GM12878 (cell line): ENCODE measurements around the gene MVB12B. TPM values are rescaled to one million over a fixed set of nuclear protein-coding genes. Genes with fewer than 3 reads are reported as not detected.

Experiments used
- ATAC-seq: fragments of 200-7000 bp; cut with Tn5 transposase; 3 replicates; pipeline ENCODE4 v1.9.1; 2020; ENCODE audit warnings: mild to moderate bottlenecking, moderate library complexity
- BruUV-seq: library from RNA; stranded (reverse); fragments of 400-500 nt; replicated peaks from 2 replicates; lab custom pipeline; 2021; lab: Mats Ljungman, UMichigan
- CTCF ChIA-PET: fragments of 300-600 bp; sonication (Branson Sonifier 250); formaldehyde crosslinking; extraction: SDS; loops from one replicate; lab custom pipeline; 2021; ENCODE audit warnings: inconsistent platforms; lab: Yijun Ruan, JAX
- POLR2A ChIA-PET: fragments of 350-600 bp; formaldehyde crosslinking; extraction: SDS; loops from one replicate; lab custom pipeline; 2021; ENCODE audit warnings: inconsistent platforms; lab: Charles Lee
- RAD21 ChIA-PET: fragments of 300-600 bp; sonication (Branson Sonifier 250); formaldehyde crosslinking; loops from one replicate; lab custom pipeline; 2023; ENCODE audit warnings: antibody characterized with exemption; ENCODE audit not compliant: unreplicated experiment; lab: Charles Lee
- SMC1A ChIA-PET: fragments of 300-600 bp; sonication (Branson Sonifier 250); formaldehyde crosslinking; loops from one replicate; lab custom pipeline; 2023; ENCODE audit not compliant: unreplicated experiment, uncharacterized antibody; lab: Charles Lee
- DNase-seq: peaks from one replicate; pipeline ENCODE4 v3.0.0-alpha.2; 2011; ENCODE audit warnings: low read depth, low spot score
- FAIRE-seq: peaks from 3 replicates; lab custom pipeline; 2011; peaks lifted over from hg19 to GRCh38; lab: Jason Lieb, UNC
- H2AFZ ChIP-seq: 2 replicates; pipeline ENCODE4 v1.6.0; 2011; ENCODE audit warnings: low read depth, low read length, control low read depth; ENCODE audit not compliant: control insufficient read depth
- H3K27ac ChIP-seq: 2 replicates; pipeline ENCODE4 v1.5.1; 2011; ENCODE audit warnings: control low read depth; ENCODE audit not compliant: control insufficient read depth, insufficient read depth
- H3K27me3 ChIP-seq, 2 experiments: replicated peaks in 1 of 2; 2 replicates each; pipeline versions ENCODE4 v1.6.0 to v1.6.1; 2011; ENCODE audit warnings: low read length in 1 of 2; ENCODE audit not compliant: control insufficient read depth in 2 of 2, insufficient read depth in 2 of 2
- H3K36me3 ChIP-seq, 2 experiments: 2 replicates each; pipeline ENCODE4 v1.5.1; 2011; ENCODE audit warnings: low read length in 1 of 2; ENCODE audit not compliant: control insufficient read depth in 2 of 2, insufficient read depth in 2 of 2
- H3K4me1 ChIP-seq: 2 replicates; pipeline ENCODE4 v1.6.1; 2011; ENCODE audit warnings: mild to moderate bottlenecking, low read length, moderate library complexity, mixed read lengths; ENCODE audit not compliant: control insufficient read depth, insufficient read depth
- H3K4me2 ChIP-seq: 2 replicates; pipeline ENCODE4 v1.6.0; 2011; ENCODE audit warnings: control low read depth; ENCODE audit not compliant: control insufficient read depth, insufficient read depth
- H3K4me3 ChIP-seq: fragments of 200-600 bp; sonication (generic); 2 replicates; pipeline ENCODE4 v1.5.1; 2016
- H3K79me2 ChIP-seq: 2 replicates; pipeline ENCODE4 v1.6.0; 2011; ENCODE audit warnings: low read length; ENCODE audit not compliant: control insufficient read depth, insufficient read depth
- H3K9ac ChIP-seq: 2 replicates; pipeline ENCODE4 v1.8.0; 2011; ENCODE audit warnings: low read length, control low read depth, mixed read lengths; ENCODE audit not compliant: control insufficient read depth, insufficient read depth
- H3K9me3 ChIP-seq: replicated peaks from 3 replicates; pipeline ENCODE4 v1.5.1; 2011; ENCODE audit warnings: mild to moderate bottlenecking, low read length; ENCODE audit not compliant: control insufficient read depth, insufficient read depth
- H4K20me1 ChIP-seq: 2 replicates; pipeline ENCODE4 v1.6.0; 2011; ENCODE audit not compliant: control insufficient read depth, insufficient read depth
- CREB1 ChIP-seq: IDR thresholded peaks from 2 replicates; pipeline ENCODE4 v1.6.1; 2012; ENCODE audit warnings: low read depth, mild to moderate bottlenecking, inconsistent platforms
- GABPA ChIP-seq: IDR thresholded peaks from 2 replicates; pipeline ENCODE4 v1.6.1; 2014; ENCODE audit warnings: antibody characterized with exemption, low read depth, mild to moderate bottlenecking, inconsistent platforms
- SIN3A ChIP-seq: IDR thresholded peaks from 2 replicates; pipeline ENCODE4 v1.6.1; 2012; ENCODE audit warnings: low read depth, low read length, improper control_type of control experiment
- TCF12 ChIP-seq: IDR thresholded peaks from 2 replicates; pipeline ENCODE4 v1.6.1; 2011; ENCODE audit warnings: low read depth, mild to moderate bottlenecking, low read length
- ZSCAN29 ChIP-seq: fragments of 450-650 bp; IDR thresholded peaks from 2 replicates; pipeline ENCODE4 v1.6.1; 2017; ENCODE audit warnings: mild to moderate bottlenecking, moderate library complexity
- WGBS: methylation state at CpG from one replicate; pipeline ENCODE4 v1.1.6; 2016; ENCODE audit warnings: low lambda C conversion rate; ENCODE audit not compliant: insufficient replicate concordance, insufficient coverage; ENCODE audit errors: missing lambda C conversion rate; 5-methylcytosine and 5-hydroxymethylcytosine counted together
- in situ Hi-C: fragments of 300-500 bp; cut with MboI; formaldehyde crosslinking; loops from 9 replicates; pipeline ENCODE4 v1.14.3; 2018; ENCODE audit warnings: mixed read lengths
- intact Hi-C: fragments of 100-400 bp; cut with micrococcal nuclease; formaldehyde crosslinking; loops from one replicate; pipeline ENCODE4 v1.14.2; 2022; ENCODE audit not compliant: unreplicated experiment
- polyA plus RNA-seq, 11 experiments: library from polyadenylated mRNA; depleted of rRNA in 4 of 11; unstranded in 6 of 11; stranded (reverse) in 5 of 11; fragments of >200 nt; fragmentation: Nextera tagmentation in 4 of 11; fragmentation: Illumina TruSeq in 1 of 11; extraction: Ambion mirVana in 4 of 11; extraction: Trizol in 1 of 11; gene quantifications; 1 replicate in 1 of 11; 2 replicates in 10 of 11; pipeline versions ENCODE4 v1.2.1 to v1.2.3, GENCODE V29; 2011 to 2016; ENCODE audit warnings: inconsistent platforms in 2 of 11, missing spikeins in 2 of 11, low read depth in 1 of 11
- total RNA-seq, 4 experiments: library from RNA; depleted of rRNA in 3 of 4; stranded (reverse); fragments of >200 nt in 3 of 4; fragmentation: Illumina TruSeq in 1 of 4; extraction: Trizol in 1 of 4; gene quantifications; 2 replicates each; pipeline versions ENCODE4 v1.2.1 to v1.2.3, GENCODE V29; 2013 to 2021
- TF ChIP-seq, protein P1 (sequence below): fragments of 450-650 bp; IDR thresholded peaks from 2 replicates; pipeline ENCODE4 v1.6.1; 2017; ENCODE audit warnings: mild to moderate bottlenecking, moderate library complexity
- TF ChIP-seq, protein P2 (sequence below): IDR thresholded peaks from 2 replicates; pipeline ENCODE4 v1.6.1; 2012; ENCODE audit warnings: low read depth, low read length, improper control_type of control experiment

Gene MVB12B
- total and polyA plus RNA-seq, 10 of the 15 experiments (the other 5 are each of a cell fraction or from before 2014, with no cell fraction given): 0.08 TPM; not detected in 9

DNA sequence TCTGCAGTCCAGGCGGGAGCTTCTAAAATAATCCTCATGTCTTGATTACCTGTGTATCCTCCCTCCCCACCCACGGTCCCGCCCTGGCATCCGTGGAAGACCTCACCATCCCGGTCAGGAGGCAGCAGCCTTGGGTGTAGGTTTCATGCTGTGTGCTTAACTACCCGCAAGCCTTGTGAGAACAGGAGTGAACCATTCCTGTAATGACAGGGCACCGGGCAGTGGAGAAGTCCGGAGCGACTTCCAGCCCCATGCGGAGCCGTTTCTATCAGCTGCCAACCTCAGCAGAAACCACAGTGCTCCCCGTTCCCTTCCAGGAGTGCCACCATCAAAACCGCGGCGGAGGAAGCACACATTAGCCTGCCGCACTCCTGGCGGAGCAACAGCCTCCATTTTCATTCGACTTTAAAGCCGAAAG is 163.6 kb downstream of the MVB12B start:
- BruUV-seq: no TSS peak
- Histone ChIP-seq H3K9me3 (no peaks in the 10 kb centered on the region), H4K20me1 (no peaks in the 10 kb centered on the region), H3K27ac (no peak overlapping the region), H3K9ac (no peak overlapping the region), H3K4me1 (no peaks in the 10 kb centered on the region), H2AFZ (no peak overlapping the region), H3K4me3 (no peak overlapping the region), H3K27me3 (peaks cover 0 to 2% of the 10 kb centered on the region in 2 experiments; a peak in 3 of 4 replicates), H3K79me2 (no peaks in the 10 kb centered on the region), H3K4me2 (no peak overlapping the region), H3K36me3 (no peaks in the 10 kb centered on the region)
- ChIA-PET CTCF (interaction anchor here (0.5 to 3.3 kb wide), 15 partner anchors 11 to 1717 kb away, joined by 3 to 31 read pairs (median 4); no protein-coding TSS in a partner anchor), RAD21 (interaction anchor here (0.7 to 2.2 kb wide), 3 partner anchors 18 to 1083 kb away, joined by 3 to 9 read pairs (median 4); no protein-coding TSS in a partner anchor), POLR2A (interaction anchor here (0.5 kb wide), 1 partner anchor 849 kb away, joined by 3 read pairs; no protein-coding TSS in a partner anchor), SMC1A (interaction anchor here (0.7 to 2.6 kb wide), 9 partner anchors 9 to 1082 kb away, joined by 3 to 15 read pairs (median 6); no protein-coding TSS in a partner anchor)
- ATAC-seq: no peak
- TF ChIP-seq CREB1 (no peak), GABPA (no peak), TCF12 (no peak), SIN3A (no peak), ZSCAN29 (no peak)
- TF ChIP-seq, protein P1, sequence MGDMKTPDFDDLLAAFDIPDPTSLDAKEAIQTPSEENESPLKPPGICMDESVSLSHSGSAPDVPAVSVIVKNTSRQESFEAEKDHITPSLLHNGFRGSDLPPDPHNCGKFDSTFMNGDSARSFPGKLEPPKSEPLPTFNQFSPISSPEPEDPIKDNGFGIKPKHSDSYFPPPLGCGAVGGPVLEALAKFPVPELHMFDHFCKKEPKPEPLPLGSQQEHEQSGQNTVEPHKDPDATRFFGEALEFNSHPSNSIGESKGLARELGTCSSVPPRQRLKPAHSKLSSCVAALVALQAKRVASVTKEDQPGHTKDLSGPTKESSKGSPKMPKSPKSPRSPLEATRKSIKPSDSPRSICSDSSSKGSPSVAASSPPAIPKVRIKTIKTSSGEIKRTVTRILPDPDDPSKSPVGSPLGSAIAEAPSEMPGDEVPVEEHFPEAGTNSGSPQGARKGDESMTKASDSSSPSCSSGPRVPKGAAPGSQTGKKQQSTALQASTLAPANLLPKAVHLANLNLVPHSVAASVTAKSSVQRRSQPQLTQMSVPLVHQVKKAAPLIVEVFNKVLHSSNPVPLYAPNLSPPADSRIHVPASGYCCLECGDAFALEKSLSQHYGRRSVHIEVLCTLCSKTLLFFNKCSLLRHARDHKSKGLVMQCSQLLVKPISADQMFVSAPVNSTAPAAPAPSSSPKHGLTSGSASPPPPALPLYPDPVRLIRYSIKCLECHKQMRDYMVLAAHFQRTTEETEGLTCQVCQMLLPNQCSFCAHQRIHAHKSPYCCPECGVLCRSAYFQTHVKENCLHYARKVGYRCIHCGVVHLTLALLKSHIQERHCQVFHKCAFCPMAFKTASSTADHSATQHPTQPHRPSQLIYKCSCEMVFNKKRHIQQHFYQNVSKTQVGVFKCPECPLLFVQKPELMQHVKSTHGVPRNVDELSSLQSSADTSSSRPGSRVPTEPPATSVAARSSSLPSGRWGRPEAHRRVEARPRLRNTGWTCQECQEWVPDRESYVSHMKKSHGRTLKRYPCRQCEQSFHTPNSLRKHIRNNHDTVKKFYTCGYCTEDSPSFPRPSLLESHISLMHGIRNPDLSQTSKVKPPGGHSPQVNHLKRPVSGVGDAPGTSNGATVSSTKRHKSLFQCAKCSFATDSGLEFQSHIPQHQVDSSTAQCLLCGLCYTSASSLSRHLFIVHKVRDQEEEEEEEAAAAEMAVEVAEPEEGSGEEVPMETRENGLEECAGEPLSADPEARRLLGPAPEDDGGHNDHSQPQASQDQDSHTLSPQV: no peak
- TF ChIP-seq, protein P2, sequence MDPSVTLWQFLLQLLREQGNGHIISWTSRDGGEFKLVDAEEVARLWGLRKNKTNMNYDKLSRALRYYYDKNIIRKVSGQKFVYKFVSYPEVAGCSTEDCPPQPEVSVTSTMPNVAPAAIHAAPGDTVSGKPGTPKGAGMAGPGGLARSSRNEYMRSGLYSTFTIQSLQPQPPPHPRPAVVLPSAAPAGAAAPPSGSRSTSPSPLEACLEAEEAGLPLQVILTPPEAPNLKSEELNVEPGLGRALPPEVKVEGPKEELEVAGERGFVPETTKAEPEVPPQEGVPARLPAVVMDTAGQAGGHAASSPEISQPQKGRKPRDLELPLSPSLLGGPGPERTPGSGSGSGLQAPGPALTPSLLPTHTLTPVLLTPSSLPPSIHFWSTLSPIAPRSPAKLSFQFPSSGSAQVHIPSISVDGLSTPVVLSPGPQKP: no peak
- FAIRE-seq: no peak
- intact Hi-C loops: loop anchor here (5.0 to 10.0 kb wide), 3 partner anchors 93 to 1083 kb away; no protein-coding TSS in a partner anchor
- in situ Hi-C loops: loop anchor here (5.0 kb wide), 1 partner anchor 188 kb away; no protein-coding TSS in a partner anchor
- 33% methylated on average over 18 of the region's 19 CpGs for WGBS
- no peak for DNase-seq
